Lung (tissue), 12 donors: ENCODE measurements around the gene DCAF5. TPM values are rescaled to one million over a fixed set of nuclear protein-coding genes. Genes with fewer than 3 reads are reported as not detected.
"Not testable (repeated sequence)": the region's sequence is repeated elsewhere in the genome, so short reads cannot be mapped to it uniquely, and the experiment has no call there.

Experiments
- ATAC-seq: fragments of 200-7000 bp; cut with Tn5 transposase; one replicate; pipeline ENCODE4 v1.9.1; 2020; ENCODE audit warnings: moderate number of reproducible peaks; ENCODE audit not compliant: insufficient read depth, low FRiP score
- DNase-seq, 3 donors: peaks; one replicate each; pipeline ENCODE4 v3.0.0-alpha.2; 2013 to 2017
- H3K27ac ChIP-seq, 2 donors: one replicate each; pipeline ENCODE4 v1.5.1; 2013; ENCODE audit warnings: mild to moderate bottlenecking in 2 of 2, moderate library complexity in 2 of 2, control low read depth in 1 of 2, inconsistent platforms in 1 of 2, low read depth in 1 of 2, low read length in 1 of 2
- H3K27me3 ChIP-seq, 3 donors: one replicate each; pipeline ENCODE4 v1.5.1; 2013; ENCODE audit warnings: low read length in 2 of 3; ENCODE audit not compliant: control insufficient read depth in 3 of 3, insufficient read depth in 3 of 3
- H3K36me3 ChIP-seq, 4 donors: one replicate each; pipeline ENCODE4 v1.5.1; 2013; ENCODE audit warnings: low read length in 4 of 4, mild to moderate bottlenecking in 1 of 4, moderate library complexity in 1 of 4; ENCODE audit not compliant: control insufficient read depth in 4 of 4, insufficient read depth in 4 of 4
- H3K4me1 ChIP-seq, 5 donors: one replicate each; pipeline ENCODE4 v1.5.1; 2013; ENCODE audit warnings: low read length in 5 of 5, mild to moderate bottlenecking in 2 of 5, moderate library complexity in 1 of 5; ENCODE audit not compliant: control insufficient read depth in 5 of 5, insufficient read depth in 5 of 5
- H3K4me3 ChIP-seq: one replicate; pipeline ENCODE4 v1.5.1; 2013; ENCODE audit warnings: mild to moderate bottlenecking, control low read depth, moderate library complexity
- H3K9ac ChIP-seq, 2 donors: one replicate each; pipeline ENCODE4 v1.5.1; 2013; ENCODE audit warnings: low read length in 2 of 2, control low read depth in 1 of 2; ENCODE audit not compliant: insufficient read depth in 1 of 2
- H3K9me3 ChIP-seq, 4 donors: one replicate each; pipeline ENCODE4 v1.5.1; 2013; ENCODE audit warnings: low read length in 3 of 4, mild to moderate bottlenecking in 1 of 4, moderate library complexity in 1 of 4; ENCODE audit not compliant: control insufficient read depth in 4 of 4, insufficient read depth in 3 of 4
- WGBS, 2 donors: extraction: QIAGEN DNeasy Blood & Tissue Kit; methylation state at CpG; one replicate each; pipeline ENCODE4 v1.1.7; 2013; 5-methylcytosine and 5-hydroxymethylcytosine counted together
- polyA plus RNA-seq, 2 donors: library from polyadenylated mRNA; stranded (reverse); fragments of 200-250 nt; gene quantifications; one replicate each; pipeline ENCODE4 v1.2.1, GENCODE V29; 2013
- total RNA-seq, 2 donors: library from RNA; depleted of rRNA in 1 of 2; stranded (reverse); fragments of >200 nt in 1 of 2; gene quantifications; one replicate each; pipeline ENCODE4 v1.2.1, GENCODE V29; 2014 to 2021
- TF ChIP-seq, protein P1 (sequence below): IDR thresholded peaks from 2 replicates; pipeline ENCODE4 v1.5.1; 2012; ENCODE audit warnings: mild to moderate bottlenecking; ENCODE audit errors: control extremely low read depth, extremely low read depth
- donor health status: control.
- donor health status: control.
- donor health status: Bipolar disorder and iron deficiency.
- donor health status: healthy.
- donor health status: DM: yes; HTN: yes; CAD: no.

The DCAF5 gene
- total and polyA plus RNA-seq, 4 donors = 20.2 to 50.4 (median 31.2) TPM

DNA sequence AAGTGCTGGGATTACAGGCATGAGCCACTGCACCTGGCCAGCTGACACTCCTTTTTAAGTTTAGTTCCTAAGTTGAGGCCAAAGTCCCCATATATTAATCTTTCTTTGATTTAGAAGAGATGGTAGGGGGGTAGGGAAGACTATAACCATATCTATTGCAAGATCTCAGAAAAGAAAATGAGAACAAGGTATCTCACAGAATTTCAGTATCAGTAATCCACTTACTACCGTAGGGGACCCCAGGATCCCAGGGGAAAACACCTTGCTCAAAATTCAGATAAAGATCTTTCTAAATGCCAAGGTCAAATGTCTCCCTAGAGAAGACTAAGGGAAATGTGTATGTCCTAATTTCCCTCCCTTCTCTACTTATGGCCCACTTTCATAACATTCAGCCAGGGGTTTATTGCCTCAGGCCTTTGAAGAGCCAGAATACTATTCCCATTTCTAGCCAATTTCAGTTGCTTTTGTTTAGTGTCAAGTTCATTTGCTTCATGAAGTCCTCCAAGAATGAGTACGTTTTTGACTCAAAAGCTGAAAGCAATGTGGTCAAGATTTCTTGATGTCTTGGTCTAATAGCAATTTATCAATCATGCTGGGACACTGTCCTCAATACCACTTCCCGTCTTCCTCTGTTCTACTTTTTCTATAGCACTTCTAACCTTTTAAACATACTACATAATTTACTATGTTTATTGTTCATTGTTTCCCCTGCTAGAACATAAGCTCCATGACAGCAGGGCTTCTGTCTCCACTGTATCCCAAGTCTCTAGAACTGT lies 86.3 kb downstream of the DCAF5 start:
- no peak for ATAC-seq
- H3K4me3 ChIP-seq = no peak overlapping the region
- H3K27me3 ChIP-seq = no peaks in the 10 kb centered on the region
- 54 to 82% methylated on average over 3 of the region's 3 CpGs for WGBS, 2 donors
- no peaks in the 10 kb centered on the region for H3K9me3 ChIP-seq
- H3K36me3 ChIP-seq = peaks cover 2 to 18% (median 12%) of the 10 kb centered on the region in 4 donors
- DNase-seq = no peak
- H3K4me1 ChIP-seq = peaks cover 0 to 11% (median 3%) of the 10 kb centered on the region in 5 donors
- TF ChIP-seq, protein P1, sequence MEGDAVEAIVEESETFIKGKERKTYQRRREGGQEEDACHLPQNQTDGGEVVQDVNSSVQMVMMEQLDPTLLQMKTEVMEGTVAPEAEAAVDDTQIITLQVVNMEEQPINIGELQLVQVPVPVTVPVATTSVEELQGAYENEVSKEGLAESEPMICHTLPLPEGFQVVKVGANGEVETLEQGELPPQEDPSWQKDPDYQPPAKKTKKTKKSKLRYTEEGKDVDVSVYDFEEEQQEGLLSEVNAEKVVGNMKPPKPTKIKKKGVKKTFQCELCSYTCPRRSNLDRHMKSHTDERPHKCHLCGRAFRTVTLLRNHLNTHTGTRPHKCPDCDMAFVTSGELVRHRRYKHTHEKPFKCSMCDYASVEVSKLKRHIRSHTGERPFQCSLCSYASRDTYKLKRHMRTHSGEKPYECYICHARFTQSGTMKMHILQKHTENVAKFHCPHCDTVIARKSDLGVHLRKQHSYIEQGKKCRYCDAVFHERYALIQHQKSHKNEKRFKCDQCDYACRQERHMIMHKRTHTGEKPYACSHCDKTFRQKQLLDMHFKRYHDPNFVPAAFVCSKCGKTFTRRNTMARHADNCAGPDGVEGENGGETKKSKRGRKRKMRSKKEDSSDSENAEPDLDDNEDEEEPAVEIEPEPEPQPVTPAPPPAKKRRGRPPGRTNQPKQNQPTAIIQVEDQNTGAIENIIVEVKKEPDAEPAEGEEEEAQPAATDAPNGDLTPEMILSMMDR = no peak
- H3K9ac ChIP-seq = no peak overlapping the region
- no peak overlapping the region for H3K27ac ChIP-seq

DNA sequence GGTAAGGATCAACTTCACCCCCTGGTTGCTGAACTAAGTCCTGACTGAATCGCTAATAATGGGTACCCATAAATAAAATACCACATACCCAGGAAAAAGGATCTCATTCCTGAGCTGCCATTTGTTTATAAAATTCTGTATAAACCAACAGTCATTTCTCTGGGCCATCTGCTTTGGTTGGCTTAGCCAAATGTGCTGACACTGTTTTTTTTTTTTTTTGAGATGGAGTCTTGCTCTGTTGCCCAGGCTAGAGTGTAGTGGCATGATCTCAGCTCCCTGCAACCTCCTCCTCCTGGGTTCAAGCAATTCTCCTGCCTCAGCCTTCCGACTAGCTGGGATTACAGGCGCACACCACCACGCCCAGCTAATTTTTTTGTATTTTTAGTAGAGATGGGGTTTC lies 87.0 kb downstream of the DCAF5 start:
- not testable (repeated sequence) for ATAC-seq, H3K4me3 ChIP-seq, H3K9ac ChIP-seq, H3K27me3 ChIP-seq, H3K27ac ChIP-seq, DNase-seq, H3K9me3 ChIP-seq
- peaks cover 2 to 21% (median 17%) of the 10 kb centered on the region in 4 donors for H3K36me3 ChIP-seq
- WGBS, 2 donors = 89 to 95% methylated on average over 4 of the region's 4 CpGs
- H3K4me1 ChIP-seq = peaks cover 0 to 11% (median 3%) of the 10 kb centered on the region in 5 donors

DNA sequence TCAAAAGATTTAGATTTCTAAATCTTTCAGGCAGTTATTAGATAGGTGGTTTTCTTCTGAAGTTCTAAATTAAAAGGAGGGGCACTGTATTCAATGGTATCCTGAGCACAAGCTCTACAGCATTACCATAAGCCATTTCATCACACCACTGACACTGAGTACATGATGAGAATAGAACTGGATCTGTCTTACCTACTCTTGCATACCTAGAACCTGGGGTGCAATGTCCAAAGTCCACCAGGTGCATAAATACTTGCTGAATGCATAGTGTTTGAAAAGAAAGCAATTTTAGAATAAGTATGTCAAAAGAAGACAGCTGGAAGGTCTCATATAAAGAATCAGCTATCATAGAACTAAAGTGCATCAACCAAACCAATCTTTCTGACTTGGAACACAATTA lies 88.3 kb downstream of the DCAF5 start:
- ATAC-seq = no peak
- Histone ChIP-seq H3K9me3 (no peaks in the 10 kb centered on the region), H3K27me3 (no peaks in the 10 kb centered on the region), H3K27ac (no peak overlapping the region), H3K9ac (no peak overlapping the region), H3K4me1 (peaks cover 0 to 11% (median 3%) of the 10 kb centered on the region in 5 donors), H3K36me3 (peaks cover 7 to 28% (median 19%) of the 10 kb centered on the region in 4 donors), H3K4me3 (no peak overlapping the region)
- TF ChIP-seq, protein P1 = no peak
- DNase-seq = no peak

DNA sequence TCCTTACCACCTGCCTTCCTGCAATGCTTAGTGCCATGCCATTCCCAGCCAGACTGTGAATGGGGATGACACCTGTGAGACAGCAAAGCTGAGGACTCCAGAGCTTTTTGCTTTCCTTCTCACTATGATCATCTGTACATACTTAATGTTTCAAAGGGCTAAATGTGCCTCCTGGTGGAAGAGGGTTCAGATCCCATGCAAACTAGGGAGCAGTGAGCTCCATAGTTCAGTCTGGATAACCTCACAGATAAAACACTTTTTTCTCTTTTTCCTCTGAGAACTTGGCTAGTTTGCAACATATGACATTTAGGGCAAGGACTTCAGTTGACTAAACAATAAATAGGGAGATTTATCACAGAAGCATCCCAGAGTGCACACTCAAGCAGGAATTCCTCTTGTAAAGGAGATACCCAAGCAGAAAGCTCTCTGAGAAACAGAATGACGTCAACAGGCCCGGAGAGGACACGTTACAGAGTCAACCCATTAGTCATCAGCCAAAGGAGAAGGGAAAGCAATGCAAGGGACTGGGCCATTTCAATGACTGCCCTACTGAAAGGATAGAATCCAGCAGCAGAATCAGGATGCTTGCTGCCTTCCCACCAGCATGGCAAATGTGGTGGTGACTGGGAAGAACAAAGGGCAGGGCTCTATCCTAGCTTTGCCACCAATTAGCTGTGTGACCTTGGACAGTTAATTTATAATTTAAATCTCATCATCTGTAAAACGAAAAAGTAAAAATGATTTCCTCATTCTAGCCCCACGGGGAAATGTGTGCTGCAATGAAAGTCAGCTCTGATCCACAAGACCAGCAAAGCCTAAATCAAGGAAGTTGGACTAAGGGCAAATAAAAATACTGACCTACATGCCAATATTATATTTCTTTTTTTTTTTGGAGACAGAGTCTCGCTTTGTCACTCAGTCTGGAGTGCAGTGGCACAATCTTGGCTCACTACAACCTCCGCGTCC lies 93.0 kb downstream of the DCAF5 start:
- 63 to 78% methylated on average over 8 of the region's 8 CpGs for WGBS, 2 donors
- H3K9ac ChIP-seq = no peak overlapping the region
- peak overlapping the region in 1 of 2 donors; percentile 63 for H3K27ac ChIP-seq
- peaks cover 0 to 2% (median 0%) of the 10 kb centered on the region in 5 donors for H3K4me1 ChIP-seq
- TF ChIP-seq, protein P1 = no peak
- peaks cover 0 to 2% (median 0%) of the 10 kb centered on the region in 4 donors for H3K9me3 ChIP-seq
- H3K4me3 ChIP-seq = no peak overlapping the region
- peak; percentile 59 for ATAC-seq
- H3K27me3 ChIP-seq = no peaks in the 10 kb centered on the region
- H3K36me3 ChIP-seq = peaks cover 17 to 36% (median 22%) of the 10 kb centered on the region in 4 donors
- DNase-seq = no peak
